WTC11 (cell line): ENCODE data around the gene SHISAL1. TPM values are rescaled to one million over a fixed set of nuclear protein-coding genes. Genes with fewer than 3 reads are reported as not detected.

Experiments
- ATAC-seq: fragments of 200-7000 bp; cut with Tn5 transposase; 2 replicates; pipeline ENCODE4 v1.10.0; 2021; ENCODE audit warnings: mild to moderate bottlenecking, moderate library complexity
- CTCF ChIA-PET: fragments of 300-600 bp; sonication (Branson Sonifier 250); formaldehyde crosslinking; loops from one replicate; lab custom pipeline; 2021; ENCODE audit warnings: antibody characterized with exemption; lab: Charles Lee
- POLR2A ChIA-PET: fragments of 350-600 bp; sonication (Branson Sonifier 250); formaldehyde crosslinking; loops from one replicate; lab custom pipeline; 2021; ENCODE audit warnings: antibody characterized with exemption; lab: Charles Lee
- DNase-seq: peaks from one replicate; pipeline ENCODE4 v3.0.0; 2021; ENCODE audit warnings: low spot score
- H3K27ac Mint-ChIP-seq: 2 replicates; pipeline ENCODE4 v1.8.0; 2021; ENCODE audit warnings: mixed read lengths
- H3K27me3 Mint-ChIP-seq: 2 replicates; pipeline ENCODE4 v1.8.0; 2021; ENCODE audit warnings: low read depth, mild to moderate bottlenecking, moderate library complexity, mixed read lengths
- H3K36me3 Mint-ChIP-seq: 2 replicates; pipeline ENCODE4 v1.8.0; 2021; ENCODE audit warnings: mixed read lengths
- H3K4me1 Mint-ChIP-seq: 2 replicates; pipeline ENCODE4 v1.8.0; 2022; ENCODE audit warnings: mixed read lengths
- H3K4me3 Mint-ChIP-seq: 2 replicates; pipeline ENCODE4 v1.8.0; 2021; ENCODE audit warnings: mild to moderate bottlenecking, moderate library complexity, mixed read lengths
- H3K9me3 Mint-ChIP-seq: 2 replicates; pipeline ENCODE4 v1.8.0; 2021; ENCODE audit warnings: mixed read lengths
- ATF1 ChIP-seq: sonication (generic); formaldehyde crosslinking; IDR thresholded peaks from 2 replicates; pipeline ENCODE4 v1.8.1; 2023; ENCODE audit warnings: mild to moderate bottlenecking, moderate library complexity, missing genetic modification reagents
- CBFB ChIP-seq: sonication (generic); formaldehyde crosslinking; IDR thresholded peaks from 2 replicates; pipeline ENCODE4 v1.8.1; 2022; ENCODE audit warnings: mild to moderate bottlenecking, low read depth, missing genetic modification reagents
- CREM ChIP-seq: sonication (generic); formaldehyde crosslinking; IDR thresholded peaks from 2 replicates; pipeline ENCODE4 v1.8.1; 2022; ENCODE audit warnings: mild to moderate bottlenecking, missing genetic modification reagents, moderate library complexity
- FOXK1 ChIP-seq: sonication (generic); formaldehyde crosslinking; IDR thresholded peaks from 2 replicates; pipeline ENCODE4 v1.8.0; 2022; ENCODE audit warnings: mild to moderate bottlenecking, moderate library complexity, missing genetic modification reagents
- GRHL2 ChIP-seq: fragments of 250-450 bp; sonication (Bioruptor Pico); IDR thresholded peaks from 2 replicates; pipeline ENCODE4 v1.8.0; 2022; ENCODE audit warnings: mild to moderate bottlenecking, moderate library complexity; ENCODE audit not compliant: insufficient replicate concordance, severe bottlenecking
- HMGA2 ChIP-seq: fragments of 250-450 bp; sonication (Bioruptor Pico); IDR thresholded peaks from 2 replicates; pipeline ENCODE4 v1.4.0; 2021; ENCODE audit warnings: mild to moderate bottlenecking, moderate library complexity
- IRF1 ChIP-seq: sonication (generic); formaldehyde crosslinking; IDR thresholded peaks from 2 replicates; pipeline ENCODE4 v1.8.0; 2023; ENCODE audit warnings: missing genetic modification reagents
- JAZF1 ChIP-seq: fragments of 250-450 bp; sonication (Bioruptor Pico); IDR thresholded peaks from 2 replicates; pipeline ENCODE4 v1.9.0; 2021; ENCODE audit warnings: moderate library complexity, mild to moderate bottlenecking, inconsistent platforms
- JUN ChIP-seq: sonication (generic); formaldehyde crosslinking; IDR thresholded peaks from 2 replicates; pipeline ENCODE4 v1.8.0; 2023; ENCODE audit warnings: mild to moderate bottlenecking, missing genetic modification reagents
- KAT7 ChIP-seq: sonication (generic); formaldehyde crosslinking; IDR thresholded peaks from 2 replicates; pipeline ENCODE4 v1.8.1; 2023; ENCODE audit warnings: missing genetic modification reagents, mild to moderate bottlenecking, borderline replicate concordance
- NFATC4 ChIP-seq: fragments of 250-450 bp; sonication (Bioruptor Pico); IDR thresholded peaks from 2 replicates; pipeline ENCODE4 v1.9.0; 2021; ENCODE audit warnings: mild to moderate bottlenecking
- NFE2L1 ChIP-seq: sonication (generic); formaldehyde crosslinking; IDR thresholded peaks from 2 replicates; pipeline ENCODE4 v1.8.1; 2023; ENCODE audit warnings: missing genetic modification reagents
- PRRX2 ChIP-seq: fragments of 250-450 bp; sonication (Bioruptor Pico); IDR thresholded peaks from 2 replicates; pipeline ENCODE4 v1.8.0; 2021; ENCODE audit warnings: mild to moderate bottlenecking
- SOX15 ChIP-seq: fragments of 250-450 bp; sonication (Bioruptor Pico); IDR thresholded peaks from 2 replicates; pipeline ENCODE4 v1.9.0; 2021; ENCODE audit warnings: mild to moderate bottlenecking
- ZBTB43 ChIP-seq: sonication (generic); formaldehyde crosslinking; IDR thresholded peaks from 2 replicates; pipeline ENCODE4 v1.8.1; 2023; ENCODE audit warnings: mild to moderate bottlenecking, missing genetic modification reagents
- ZNF263 ChIP-seq: sonication (generic); formaldehyde crosslinking; IDR thresholded peaks from 2 replicates; pipeline ENCODE4 v1.8.1; 2022; ENCODE audit warnings: low read depth, mild to moderate bottlenecking, moderate library complexity, missing genetic modification reagents
- total RNA-seq: library from RNA; stranded (reverse); gene quantifications from 3 replicates; pipeline ENCODE4 v1.2.3, GENCODE V29; 2021
- TF ChIP-seq, protein P1 (sequence below): sonication (generic); formaldehyde crosslinking; IDR thresholded peaks from 2 replicates; pipeline ENCODE4 v1.8.1; 2022; ENCODE audit warnings: mild to moderate bottlenecking, moderate library complexity, missing genetic modification reagents
- TF ChIP-seq, protein P2 (sequence below): sonication (generic); formaldehyde crosslinking; IDR thresholded peaks from 2 replicates; pipeline ENCODE4 v1.8.1; 2022; ENCODE audit warnings: low read depth, missing genetic modification reagents, borderline replicate concordance
- TF ChIP-seq, protein P3 (sequence below): sonication (generic); formaldehyde crosslinking; IDR thresholded peaks from 2 replicates; pipeline ENCODE4 v1.8.1; 2022; ENCODE audit warnings: missing genetic modification reagents, borderline replicate concordance
- TF ChIP-seq, protein P4 (sequence below): fragments of 250-450 bp; sonication (Bioruptor Pico); conservative IDR thresholded peaks from 2 replicates; pipeline ENCODE4 v1.9.0; 2021; ENCODE audit warnings: mild to moderate bottlenecking

SHISAL1 gene
- total RNA-seq, 1 experiment from 2014 or later = 2.7 TPM

DNA sequence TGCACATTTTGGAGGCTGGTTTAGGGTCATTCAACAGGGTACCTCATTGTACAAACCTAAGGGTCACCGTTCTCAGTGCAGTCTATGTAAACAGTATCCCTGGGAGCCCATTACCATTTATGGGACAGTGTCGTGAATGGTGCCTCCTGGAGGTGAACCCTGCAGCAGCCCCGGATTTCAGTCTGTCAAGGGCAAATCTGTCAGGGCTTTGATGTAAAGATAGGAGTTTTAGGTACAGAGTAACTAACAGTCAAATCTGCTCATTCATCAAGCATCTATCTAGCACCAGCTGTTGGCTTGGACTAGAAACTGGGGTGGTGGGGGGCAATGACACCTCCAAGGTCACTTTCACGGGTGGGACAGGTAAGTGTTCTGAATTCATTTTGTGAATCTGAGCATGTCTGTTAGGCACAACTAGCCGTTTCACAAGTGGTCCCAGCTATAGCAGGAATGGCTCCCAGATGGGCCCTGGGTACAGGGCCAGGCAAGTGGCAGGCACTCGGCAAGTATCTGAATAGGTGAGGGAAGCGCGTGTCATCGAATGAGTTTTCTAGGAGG is 68.4 kb downstream of the SHISAL1 start:
- no peaks in the 10 kb centered on the region for H3K4me1 Mint-ChIP-seq
- TF ChIP-seq CREM (CRISPR knock-in tag) (no peak), HMGA2 (CRISPR knock-in tag) (no peak), GRHL2 (CRISPR knock-in tag) (no peak)
- TF ChIP-seq, protein P1, sequence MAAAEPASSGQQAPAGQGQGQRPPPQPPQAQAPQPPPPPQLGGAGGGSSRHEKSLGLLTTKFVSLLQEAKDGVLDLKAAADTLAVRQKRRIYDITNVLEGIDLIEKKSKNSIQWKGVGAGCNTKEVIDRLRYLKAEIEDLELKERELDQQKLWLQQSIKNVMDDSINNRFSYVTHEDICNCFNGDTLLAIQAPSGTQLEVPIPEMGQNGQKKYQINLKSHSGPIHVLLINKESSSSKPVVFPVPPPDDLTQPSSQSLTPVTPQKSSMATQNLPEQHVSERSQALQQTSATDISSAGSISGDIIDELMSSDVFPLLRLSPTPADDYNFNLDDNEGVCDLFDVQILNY = no peak
- peaks cover 8% of the 10 kb centered on the region for H3K9me3 Mint-ChIP-seq
- DNase-seq (no peak), ATAC-seq (no peak)
- CTCF ChIA-PET = interaction anchor here (1.8 kb wide), 1 partner anchor 361 kb away, joined by 4 read pairs; no protein-coding TSS in a partner anchor
- H3K27me3 Mint-ChIP-seq = no peaks in the 10 kb centered on the region
- no peak overlapping the region for H3K27ac Mint-ChIP-seq
- peaks cover 8% of the 10 kb centered on the region for H3K36me3 Mint-ChIP-seq
- POLR2A ChIA-PET = no interaction called here
- H3K4me3 Mint-ChIP-seq = no peak overlapping the region

DNA sequence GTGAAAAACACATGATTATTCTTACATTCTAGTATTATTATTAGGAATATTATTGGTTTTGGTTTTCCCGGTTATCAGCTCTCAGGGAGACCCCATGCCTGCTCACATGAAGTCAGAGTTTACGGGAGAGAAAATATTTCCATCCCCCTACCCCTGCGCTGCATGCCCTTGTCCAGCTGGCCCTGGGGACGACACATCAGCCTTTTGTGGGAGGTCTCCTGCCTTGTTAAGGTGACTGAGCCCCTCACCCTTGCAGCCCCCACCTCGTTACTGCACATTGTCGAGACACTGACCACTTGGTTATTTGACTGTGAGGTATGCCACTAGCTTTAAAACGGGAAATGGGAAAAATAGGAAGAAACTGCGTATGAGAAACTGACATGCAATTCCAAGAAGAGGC is 69.0 kb downstream of the SHISAL1 start:
- H3K4me1 Mint-ChIP-seq = no peaks in the 10 kb centered on the region
- CTCF ChIA-PET = interaction anchor here (0.8 to 1.8 kb wide), 3 partner anchors 126 to 361 kb away, joined by 3 to 4 read pairs (median 3); no protein-coding TSS in a partner anchor
- ATAC-seq = no peak
- no peak for TF ChIP-seq JAZF1 (CRISPR knock-in tag)
- no peak for TF ChIP-seq ZNF263 (CRISPR knock-in tag)
- TF ChIP-seq, protein P2, sequence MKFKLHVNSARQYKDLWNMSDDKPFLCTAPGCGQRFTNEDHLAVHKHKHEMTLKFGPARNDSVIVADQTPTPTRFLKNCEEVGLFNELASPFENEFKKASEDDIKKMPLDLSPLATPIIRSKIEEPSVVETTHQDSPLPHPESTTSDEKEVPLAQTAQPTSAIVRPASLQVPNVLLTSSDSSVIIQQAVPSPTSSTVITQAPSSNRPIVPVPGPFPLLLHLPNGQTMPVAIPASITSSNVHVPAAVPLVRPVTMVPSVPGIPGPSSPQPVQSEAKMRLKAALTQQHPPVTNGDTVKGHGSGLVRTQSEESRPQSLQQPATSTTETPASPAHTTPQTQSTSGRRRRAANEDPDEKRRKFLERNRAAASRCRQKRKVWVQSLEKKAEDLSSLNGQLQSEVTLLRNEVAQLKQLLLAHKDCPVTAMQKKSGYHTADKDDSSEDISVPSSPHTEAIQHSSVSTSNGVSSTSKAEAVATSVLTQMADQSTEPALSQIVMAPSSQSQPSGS = no peak
- no peak for TF ChIP-seq FOXK1
- no peak for TF ChIP-seq CBFB
- TF ChIP-seq NFE2L1 (CRISPR knock-in tag) = no peak
- TF ChIP-seq JUN (CRISPR knock-in tag) = no peak
- no peak for TF ChIP-seq PRRX2 (CRISPR knock-in tag)
- TF ChIP-seq, protein P1 = no peak
- TF ChIP-seq IRF1 = no peak
- no peak for TF ChIP-seq KAT7 (CRISPR knock-in tag)
- TF ChIP-seq NFATC4 (CRISPR knock-in tag) = no peak
- TF ChIP-seq, protein P3, sequence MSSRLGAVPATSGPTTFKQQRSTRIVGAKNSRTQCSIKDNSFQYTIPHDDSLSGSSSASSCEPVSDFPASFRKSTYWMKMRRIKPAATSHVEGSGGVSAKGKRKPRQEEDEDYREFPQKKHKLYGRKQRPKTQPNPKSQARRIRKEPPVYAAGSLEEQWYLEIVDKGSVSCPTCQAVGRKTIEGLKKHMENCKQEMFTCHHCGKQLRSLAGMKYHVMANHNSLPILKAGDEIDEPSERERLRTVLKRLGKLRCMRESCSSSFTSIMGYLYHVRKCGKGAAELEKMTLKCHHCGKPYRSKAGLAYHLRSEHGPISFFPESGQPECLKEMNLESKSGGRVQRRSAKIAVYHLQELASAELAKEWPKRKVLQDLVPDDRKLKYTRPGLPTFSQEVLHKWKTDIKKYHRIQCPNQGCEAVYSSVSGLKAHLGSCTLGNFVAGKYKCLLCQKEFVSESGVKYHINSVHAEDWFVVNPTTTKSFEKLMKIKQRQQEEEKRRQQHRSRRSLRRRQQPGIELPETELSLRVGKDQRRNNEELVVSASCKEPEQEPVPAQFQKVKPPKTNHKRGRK (CRISPR knock-in tag) = no peak
- no peak for TF ChIP-seq SOX15 (CRISPR knock-in tag)
- TF ChIP-seq, protein P4, sequence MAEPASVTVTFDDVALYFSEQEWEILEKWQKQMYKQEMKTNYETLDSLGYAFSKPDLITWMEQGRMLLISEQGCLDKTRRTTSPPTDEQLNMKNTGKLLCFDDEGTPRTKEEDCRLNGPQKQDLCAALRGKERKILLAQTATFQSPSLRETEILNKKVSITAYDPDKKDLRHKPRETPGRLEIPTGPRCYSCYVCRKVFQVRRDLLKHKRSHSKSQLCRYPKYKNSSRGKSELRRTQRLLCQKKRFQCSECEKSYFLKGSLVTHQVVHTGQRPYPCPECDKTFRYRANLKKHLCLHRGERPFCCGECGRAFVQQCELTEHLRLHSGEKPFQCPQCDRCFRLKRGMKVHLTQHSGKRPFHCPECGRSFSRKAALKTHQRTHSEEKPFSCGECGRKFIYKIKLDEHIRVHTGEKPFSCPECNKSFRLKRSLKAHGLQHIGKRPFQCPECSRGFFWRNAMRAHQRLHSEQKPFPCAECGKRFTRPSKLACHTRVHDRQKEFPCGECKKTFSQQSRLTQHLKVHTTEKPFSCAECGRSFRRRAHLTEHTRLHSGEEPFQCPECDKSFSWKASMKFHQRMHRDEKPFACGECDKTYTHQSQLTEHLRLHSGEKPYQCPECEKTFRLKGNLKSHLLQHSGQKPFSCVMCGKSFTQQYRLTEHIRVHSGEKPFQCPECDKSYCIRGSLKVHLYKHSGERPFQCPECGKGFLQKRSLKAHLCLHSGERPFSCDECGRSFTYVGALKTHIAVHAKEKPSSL = no peak
- TF ChIP-seq ATF1 (CRISPR knock-in tag) = no peak
- TF ChIP-seq ZBTB43 (CRISPR knock-in tag) = no peak
- POLR2A ChIA-PET = no interaction called here
- DNase-seq = no peak
- H3K27ac Mint-ChIP-seq = no peak overlapping the region
- peaks cover 8% of the 10 kb centered on the region for H3K9me3 Mint-ChIP-seq
- no peaks in the 10 kb centered on the region for H3K27me3 Mint-ChIP-seq
- peaks cover 5% of the 10 kb centered on the region; the same call in 1 of the 2 replicates for H3K36me3 Mint-ChIP-seq
- no peak overlapping the region for H3K4me3 Mint-ChIP-seq
